GM21528 (cell line): ENCODE data around the gene LRTM2.

Experiments
- ATAC-seq: cut with Tn5 transposase; IDR thresholded peaks from one replicate; pipeline ENCODE4 v1.9.1; 2021; ENCODE audit warnings: mild to moderate bottlenecking, moderate library complexity; ENCODE audit not compliant: unreplicated experiment, low FRiP score

The LRTM2 gene

GRCh38 chr12:1827826-1828805, 7.8 kb downstream of the LRTM2 start:
- no peak for ATAC-seq

- ATAC-seq = no peak
Measured at GRCh38 chr12:1828856-1829255, 8.5 kb downstream of the LRTM2 start.

- ATAC-seq = no peak
Measured at GRCh38 chr12:1829306-1829900, 9.0 kb downstream of the LRTM2 start.

- no peak for ATAC-seq
Measured at GRCh38 chr12:1830401-1830845, 10.1 kb downstream of the LRTM2 start.

GRCh38 chr12:1830981-1831963, 10.9 kb downstream of the LRTM2 start:
- ATAC-seq = no peak

- ATAC-seq = no peak
Measured at GRCh38 chr12:1832801-1833595, 12.6 kb downstream of the LRTM2 start.

- no peak for ATAC-seq
Measured at GRCh38 chr12:1833596-1834028, 13.2 kb downstream of the LRTM2 start.

GRCh38 chr12:1834186-1834925, 14.0 kb downstream of the LRTM2 start:
- ATAC-seq = no peak

- no peak for ATAC-seq
Measured at GRCh38 chr12:1835211-1836131, 15.1 kb downstream of the LRTM2 start.

GRCh38 chr12:1836241-1836803, 16.0 kb downstream of the LRTM2 start:
- no peak for ATAC-seq

GRCh38 chr12:1836854-1837421, 16.6 kb downstream of the LRTM2 start:
- ATAC-seq = no peak

GRCh38 chr12:1837541-1838204, 17.3 kb downstream of the LRTM2 start:
- no peak for ATAC-seq

- no peak for ATAC-seq
Measured at GRCh38 chr12:1838205-1838993, 18.0 kb downstream of the LRTM2 start.

- no peak for ATAC-seq
Measured at GRCh38 chr12:1838994-1839365, 18.6 kb downstream of the LRTM2 start.

- no peak for ATAC-seq
Measured at GRCh38 chr12:1839464-1839863, 19.1 kb downstream of the LRTM2 start.
